Mesenchymal stem cell (in vitro differentiated cells and primary cell): ENCODE data around the gene ILDR1.

Source experiments
- DNase-seq: peaks from one replicate; pipeline ENCODE4 v3.0.0-alpha.2; 2013
- H2AFZ ChIP-seq: one replicate; pipeline ENCODE4 v1.6.1; 2013; ENCODE audit warnings: low read depth, mild to moderate bottlenecking, control low read depth, inconsistent platforms, low read length, moderate library complexity
- H2AK5ac ChIP-seq: 2 replicates; pipeline ENCODE4 v1.6.1; 2013; ENCODE audit warnings: low read length, moderate library complexity, mild to moderate bottlenecking, inconsistent platforms; ENCODE audit not compliant: severe bottlenecking
- H2BK120ac ChIP-seq: one replicate; pipeline ENCODE4 v1.6.1; 2013; ENCODE audit warnings: low read depth, mild to moderate bottlenecking, inconsistent platforms, low read length, moderate library complexity
- H2BK12ac ChIP-seq, 2 experiments: one replicate each; pipeline ENCODE4 v1.6.1; 2013; ENCODE audit warnings: inconsistent platforms in 2 of 2, low read length in 2 of 2, mild to moderate bottlenecking in 2 of 2, moderate library complexity in 2 of 2, control low read depth in 1 of 2
- H2BK15ac ChIP-seq: one replicate; pipeline ENCODE4 v1.6.1; 2013; ENCODE audit warnings: mild to moderate bottlenecking, low read depth, inconsistent platforms; ENCODE audit not compliant: poor library complexity, severe bottlenecking
- H2BK5ac ChIP-seq: 2 replicates; pipeline ENCODE4 v1.6.1; 2013; ENCODE audit warnings: low read depth, mild to moderate bottlenecking, low read length, control low read depth, inconsistent platforms; ENCODE audit not compliant: poor library complexity, severe bottlenecking
- H3K14ac ChIP-seq, 2 experiments: one replicate each; pipeline ENCODE4 v1.6.1; 2013; ENCODE audit warnings: inconsistent platforms in 2 of 2, low read length in 2 of 2, control low read depth in 1 of 2, mild to moderate bottlenecking in 1 of 2, moderate library complexity in 1 of 2
- H3K18ac ChIP-seq, 2 experiments: one replicate each; pipeline ENCODE4 v1.6.1; 2013; ENCODE audit warnings: inconsistent platforms in 2 of 2, low read length in 2 of 2, control low read depth in 1 of 2, low read depth in 1 of 2, mild to moderate bottlenecking in 1 of 2
- H3K23ac ChIP-seq, 2 experiments: one replicate each; pipeline ENCODE4 v1.6.1; 2013; ENCODE audit warnings: inconsistent platforms in 2 of 2, low read length in 2 of 2, mild to moderate bottlenecking in 2 of 2, moderate library complexity in 2 of 2, control low read depth in 1 of 2
- H3K27ac ChIP-seq: 2 replicates; pipeline ENCODE4 v1.5.1; 2013; ENCODE audit warnings: mild to moderate bottlenecking, moderate library complexity, low read length, control low read depth, inconsistent platforms; ENCODE audit not compliant: poor library complexity, severe bottlenecking
- H3K27me3 ChIP-seq, 2 experiments: 2 replicates each; pipeline versions ENCODE4 v1.6.1 to v1.7.0; 2013; ENCODE audit warnings: low read length in 2 of 2, mild to moderate bottlenecking in 2 of 2, moderate library complexity in 2 of 2, control low read depth in 1 of 2, inconsistent platforms in 1 of 2; ENCODE audit not compliant: control insufficient read depth in 1 of 2, insufficient read depth in 1 of 2
- H3K36me3 ChIP-seq, 2 experiments: 2 replicates each; pipeline versions ENCODE4 v1.6.1 to v1.7.0; 2013; ENCODE audit warnings: low read length in 2 of 2, control low read depth in 1 of 2, inconsistent platforms in 1 of 2, low read depth in 1 of 2, mild to moderate bottlenecking in 1 of 2; ENCODE audit not compliant: insufficient read depth in 2 of 2, control insufficient read depth in 1 of 2
- H3K4ac ChIP-seq, 2 experiments: one replicate each; pipeline ENCODE4 v1.6.1; 2013; ENCODE audit warnings: inconsistent platforms in 2 of 2, low read length in 2 of 2, mild to moderate bottlenecking in 2 of 2, moderate library complexity in 2 of 2, control low read depth in 1 of 2, low read depth in 1 of 2
- H3K4me1 ChIP-seq: 2 replicates; pipeline ENCODE4 v1.6.1; 2013; ENCODE audit warnings: low read depth, low read length, control low read depth; ENCODE audit not compliant: control insufficient read depth, insufficient read depth
- H3K4me2 ChIP-seq: 2 replicates; pipeline ENCODE4 v1.6.1; 2013; ENCODE audit warnings: low read length, mild to moderate bottlenecking, inconsistent platforms; ENCODE audit not compliant: poor library complexity, severe bottlenecking
- H3K4me3 ChIP-seq, 2 experiments: 2 replicates each; pipeline versions ENCODE4 v1.5.1 to v1.7.0; 2013; ENCODE audit warnings: low read length in 2 of 2, mild to moderate bottlenecking in 2 of 2, control low read depth in 1 of 2, low read depth in 1 of 2; ENCODE audit not compliant: insufficient read depth in 1 of 2
- H3K79me1 ChIP-seq: replicated peaks from 2 replicates; pipeline ENCODE4 v1.6.1; 2013; ENCODE audit warnings: mild to moderate bottlenecking, control low read depth, low read length, inconsistent platforms; ENCODE audit not compliant: poor library complexity, severe bottlenecking
- H3K9ac ChIP-seq: 2 replicates; pipeline ENCODE4 v1.7.0; 2013; ENCODE audit warnings: mild to moderate bottlenecking, low read length, moderate library complexity
- H3K9me3 ChIP-seq: 2 replicates; pipeline ENCODE4 v1.7.0; 2013; ENCODE audit warnings: mild to moderate bottlenecking, low read length; ENCODE audit not compliant: control insufficient read depth
- H4K8ac ChIP-seq: one replicate; pipeline ENCODE4 v1.6.1; 2013; ENCODE audit warnings: inconsistent platforms, mild to moderate bottlenecking, low read length, moderate library complexity
- H4K91ac ChIP-seq: one replicate; pipeline ENCODE4 v1.6.1; 2013; ENCODE audit warnings: mild to moderate bottlenecking, low read length, inconsistent platforms
- WGBS: methylation state at CpG from one replicate; pipeline ENCODE4 v1.1.7; 2013; ENCODE audit warnings: mixed read lengths; 5-methylcytosine and 5-hydroxymethylcytosine counted together

Gene ILDR1

DNA sequence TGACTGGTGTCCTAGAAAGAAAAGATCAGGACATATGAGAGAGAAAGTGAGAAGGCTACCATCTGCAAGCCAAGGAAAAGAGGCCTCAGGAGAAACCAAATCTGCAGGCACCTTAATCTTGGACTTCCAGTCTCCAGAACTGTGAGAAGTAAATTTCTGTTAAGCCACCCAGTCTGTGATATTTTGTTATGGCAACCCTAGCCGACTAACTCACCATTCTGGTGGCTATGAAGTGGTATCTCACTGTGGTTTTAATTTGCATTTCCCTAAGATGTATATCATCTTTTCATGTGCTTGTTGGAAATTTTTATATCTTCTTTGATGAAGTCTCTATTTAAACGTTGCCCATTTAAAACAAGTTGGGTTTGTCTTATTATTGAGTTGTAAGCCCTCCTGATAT, 40.6 kb downstream of the ILDR1 start:
- Histone ChIP-seq H4K8ac (no peak overlapping the region), H3K27ac (no peak overlapping the region), H3K36me3 (no peaks in the 10 kb centered on the region), H3K14ac (no peak overlapping the region), H2BK120ac (no peak overlapping the region), H3K9ac (no peak overlapping the region), H3K18ac (no peak overlapping the region), H4K91ac (no peak overlapping the region), H3K4me1 (no peaks in the 10 kb centered on the region), H3K4ac (no peak overlapping the region), H2BK12ac (no peak overlapping the region), H2AK5ac (no peak overlapping the region), H3K23ac (no peak overlapping the region), H3K27me3 (no peaks in the 10 kb centered on the region), H2BK5ac (no peak overlapping the region), H2BK15ac (no peak overlapping the region), H2AFZ (no peak overlapping the region), H3K4me2 (no peak overlapping the region), H3K9me3 (peaks cover 30% of the 10 kb centered on the region), H3K4me3 (no peak overlapping the region), H3K79me1 (no peaks in the 10 kb centered on the region)
- DNase-seq, result no peak
- 75% methylated on average over 2 of the region's 2 CpGs for WGBS

DNA sequence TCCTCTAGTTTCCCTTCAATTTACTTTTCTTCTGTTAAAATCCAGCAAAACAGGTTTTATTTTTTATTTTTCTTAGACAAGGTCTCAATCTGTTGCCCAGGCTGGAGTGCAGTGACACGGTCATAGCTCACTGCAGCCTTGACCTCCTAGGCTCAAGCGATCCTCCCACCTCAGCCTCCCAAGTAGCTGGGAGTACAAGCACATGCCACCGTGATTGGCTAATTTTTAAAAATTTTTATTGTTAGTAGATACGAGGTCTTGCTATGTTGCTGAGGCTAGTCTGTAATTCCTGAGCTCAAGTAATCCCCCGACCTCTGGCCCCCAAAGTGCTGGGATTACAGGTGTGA, 41.6 kb downstream of the ILDR1 start:
- 78% methylated on average over 5 of the region's 5 CpGs for WGBS

DNA sequence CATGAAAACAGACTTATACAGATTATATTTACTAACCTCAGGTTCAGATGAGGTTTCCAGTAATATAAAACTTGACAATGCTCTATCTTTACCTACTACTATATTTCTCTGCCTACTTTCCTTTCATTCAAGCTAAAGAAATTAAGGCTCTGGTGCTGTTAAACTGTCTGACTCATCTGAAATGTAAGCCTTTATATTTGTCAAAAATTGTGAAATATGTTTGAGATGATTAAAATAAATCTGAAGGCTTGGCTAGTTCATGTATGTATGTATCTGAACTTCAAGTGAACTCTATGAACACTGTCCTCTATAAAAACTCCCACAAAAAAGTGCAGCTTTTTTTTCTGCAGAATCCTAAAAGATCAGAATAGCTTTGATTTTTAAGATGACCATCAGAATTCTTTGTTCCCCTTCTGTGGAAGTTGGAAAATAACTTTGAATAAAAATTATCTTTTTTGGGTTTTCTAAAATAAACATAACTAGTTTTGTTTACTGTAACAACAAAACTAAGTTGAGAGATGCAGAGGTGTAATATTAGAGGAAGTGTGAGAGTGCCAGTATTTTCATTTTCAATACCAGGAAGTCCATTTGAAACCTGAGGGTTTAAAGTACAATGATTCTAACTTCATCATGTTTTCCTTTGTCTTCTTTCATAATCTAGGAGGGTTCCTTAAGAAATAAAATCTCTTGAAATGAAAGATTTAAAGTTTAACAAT, 42.2 kb downstream of the ILDR1 start:
- no peak overlapping the region for H3K4ac ChIP-seq
- no peaks in the 10 kb centered on the region for H3K79me1 ChIP-seq
- H3K4me2 ChIP-seq, result no peak overlapping the region
- no peaks in the 10 kb centered on the region for H3K27me3 ChIP-seq
- H3K9me3 ChIP-seq, result peaks cover 25% of the 10 kb centered on the region
- H3K4me1 ChIP-seq, result no peaks in the 10 kb centered on the region
- H2BK12ac ChIP-seq, result no peak overlapping the region
- H3K18ac ChIP-seq, result no peak overlapping the region
- H4K91ac ChIP-seq, result no peak overlapping the region
- H2AFZ ChIP-seq, result no peak overlapping the region
- H2BK15ac ChIP-seq, result no peak overlapping the region
- no peak overlapping the region for H3K27ac ChIP-seq
- no peak overlapping the region for H2BK120ac ChIP-seq
- no peak for DNase-seq
- no peak overlapping the region for H2BK5ac ChIP-seq
- H3K23ac ChIP-seq, result no peak overlapping the region
- no peak overlapping the region for H3K4me3 ChIP-seq
- H4K8ac ChIP-seq, result no peak overlapping the region
- no peak overlapping the region for H3K9ac ChIP-seq
- H3K36me3 ChIP-seq, result no peaks in the 10 kb centered on the region
- H3K14ac ChIP-seq, result no peak overlapping the region
- H2AK5ac ChIP-seq, result no peak overlapping the region

More for the DNA sequence above, 41.6 kb downstream of the ILDR1 start:
- H3K9ac ChIP-seq, result no peak overlapping the region
- no peak overlapping the region for H3K14ac ChIP-seq
- no peak overlapping the region for H4K91ac ChIP-seq
- H3K36me3 ChIP-seq, result no peaks in the 10 kb centered on the region
- H3K27ac ChIP-seq, result no peak overlapping the region
- no peak overlapping the region for H2BK12ac ChIP-seq
- H4K8ac ChIP-seq, result no peak overlapping the region
- H3K18ac ChIP-seq, result no peak overlapping the region
- H3K4me1 ChIP-seq, result no peaks in the 10 kb centered on the region
- H3K23ac ChIP-seq, result no peak overlapping the region
- no peak overlapping the region for H2BK15ac ChIP-seq
- no peak overlapping the region for H2BK120ac ChIP-seq
- H2BK5ac ChIP-seq, result no peak overlapping the region
- H3K4ac ChIP-seq, result no peak overlapping the region
- H3K4me3 ChIP-seq, result no peak overlapping the region
- peaks cover 25% of the 10 kb centered on the region for H3K9me3 ChIP-seq
- DNase-seq, result no peak
- no peak overlapping the region for H2AK5ac ChIP-seq
- no peak overlapping the region for H2AFZ ChIP-seq
- no peaks in the 10 kb centered on the region for H3K27me3 ChIP-seq
- H3K79me1 ChIP-seq, result no peaks in the 10 kb centered on the region
- H3K4me2 ChIP-seq, result no peak overlapping the region

DNA sequence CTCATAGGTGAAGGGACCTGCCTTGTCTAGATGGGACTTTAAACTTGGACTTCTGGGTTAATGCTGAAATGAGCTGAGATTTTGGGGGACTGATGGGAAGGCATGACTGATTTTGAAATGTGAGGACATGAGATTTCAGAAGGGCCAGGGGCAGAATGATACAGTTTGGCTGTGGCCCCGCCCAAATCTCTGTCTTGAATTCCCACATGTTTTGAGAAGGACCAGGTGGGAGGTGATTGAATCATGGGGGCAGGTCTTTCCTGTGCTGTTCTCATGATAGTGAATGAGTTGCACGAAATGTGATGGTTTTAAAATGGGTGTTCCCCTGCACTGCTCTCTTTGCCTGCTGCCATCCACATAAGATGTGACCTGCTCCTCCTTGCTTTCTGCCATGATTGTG, 42.8 kb downstream of the ILDR1 start:
- WGBS, result 60% methylated on average over 1 of the region's 2 CpGs
- no peak overlapping the region for H3K4me3 ChIP-seq
- no peaks in the 10 kb centered on the region for H3K79me1 ChIP-seq

More for the DNA sequence above, 42.8 kb downstream of the ILDR1 start:
- no peak overlapping the region for H3K9ac ChIP-seq
- no peaks in the 10 kb centered on the region for H3K27me3 ChIP-seq
- no peak overlapping the region for H3K27ac ChIP-seq
- no peak overlapping the region for H4K8ac ChIP-seq
- H2BK120ac ChIP-seq, result no peak overlapping the region
- H3K4ac ChIP-seq, result no peak overlapping the region
- no peak overlapping the region for H3K23ac ChIP-seq
- no peak overlapping the region for H2AFZ ChIP-seq
- H2BK15ac ChIP-seq, result no peak overlapping the region
- no peak for DNase-seq
- no peak overlapping the region for H2BK5ac ChIP-seq
- no peak overlapping the region for H2AK5ac ChIP-seq
- no peaks in the 10 kb centered on the region for H3K36me3 ChIP-seq
- H3K9me3 ChIP-seq, result peaks cover 26% of the 10 kb centered on the region
- H3K14ac ChIP-seq, result no peak overlapping the region
- H2BK12ac ChIP-seq, result no peak overlapping the region
- H3K18ac ChIP-seq, result no peak overlapping the region
- H3K4me1 ChIP-seq, result no peaks in the 10 kb centered on the region
- no peak overlapping the region for H3K4me2 ChIP-seq
- H4K91ac ChIP-seq, result no peak overlapping the region
